GM18858 (cell line): ENCODE measurements around the gene ARHGAP30.
"Not testable (repeated sequence)": the region's sequence is repeated elsewhere in the genome, so short reads cannot be mapped to it uniquely, and the experiment has no call there.

Experiments used
- ATAC-seq: cut with Tn5 transposase; IDR thresholded peaks from one replicate; pipeline ENCODE4 v1.9.1; 2021; ENCODE audit not compliant: unreplicated experiment

The ARHGAP30 gene

DNA sequence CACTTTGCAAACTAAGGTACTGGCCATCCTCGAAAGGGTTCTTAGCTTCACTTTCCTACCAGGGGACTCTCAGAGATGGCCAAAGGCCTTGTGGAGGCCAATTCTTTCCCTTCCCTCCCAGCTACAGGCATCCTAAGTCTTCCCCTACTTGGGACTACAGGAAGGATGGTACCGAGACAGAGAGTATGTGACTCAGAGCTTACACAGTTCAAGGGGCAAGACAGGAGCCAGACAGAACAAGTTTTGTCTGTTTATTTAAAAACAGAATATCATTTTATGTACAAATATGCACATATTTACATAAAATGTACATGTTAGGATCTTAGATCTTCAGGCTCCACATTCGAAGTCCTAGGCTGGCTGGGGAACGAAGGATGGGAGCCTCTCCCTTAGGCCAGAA lies 1.1 kb upstream of the ARHGAP30 start:
- no peak for ATAC-seq

DNA sequence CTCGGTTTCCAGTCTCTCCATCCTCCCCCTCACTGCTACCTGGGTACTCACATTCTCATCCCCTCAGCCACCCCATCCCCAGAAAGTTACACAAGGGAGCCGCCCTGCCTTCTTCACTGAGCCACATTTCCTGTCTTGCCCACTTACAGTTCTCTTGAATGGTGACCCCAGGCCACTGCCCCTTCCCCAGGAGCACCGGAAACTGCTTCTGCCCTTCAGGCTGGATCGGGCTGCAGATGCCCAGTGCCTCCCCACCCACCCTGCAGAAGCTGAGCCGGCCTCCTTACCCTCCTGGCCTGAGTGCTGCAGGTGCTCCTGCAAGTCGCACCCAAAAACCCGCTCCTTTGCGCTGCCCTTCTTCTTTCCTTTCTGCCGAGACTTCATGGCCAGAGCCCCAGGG lies 450 bp downstream of the ARHGAP30 start:
- ATAC-seq = no peak

DNA sequence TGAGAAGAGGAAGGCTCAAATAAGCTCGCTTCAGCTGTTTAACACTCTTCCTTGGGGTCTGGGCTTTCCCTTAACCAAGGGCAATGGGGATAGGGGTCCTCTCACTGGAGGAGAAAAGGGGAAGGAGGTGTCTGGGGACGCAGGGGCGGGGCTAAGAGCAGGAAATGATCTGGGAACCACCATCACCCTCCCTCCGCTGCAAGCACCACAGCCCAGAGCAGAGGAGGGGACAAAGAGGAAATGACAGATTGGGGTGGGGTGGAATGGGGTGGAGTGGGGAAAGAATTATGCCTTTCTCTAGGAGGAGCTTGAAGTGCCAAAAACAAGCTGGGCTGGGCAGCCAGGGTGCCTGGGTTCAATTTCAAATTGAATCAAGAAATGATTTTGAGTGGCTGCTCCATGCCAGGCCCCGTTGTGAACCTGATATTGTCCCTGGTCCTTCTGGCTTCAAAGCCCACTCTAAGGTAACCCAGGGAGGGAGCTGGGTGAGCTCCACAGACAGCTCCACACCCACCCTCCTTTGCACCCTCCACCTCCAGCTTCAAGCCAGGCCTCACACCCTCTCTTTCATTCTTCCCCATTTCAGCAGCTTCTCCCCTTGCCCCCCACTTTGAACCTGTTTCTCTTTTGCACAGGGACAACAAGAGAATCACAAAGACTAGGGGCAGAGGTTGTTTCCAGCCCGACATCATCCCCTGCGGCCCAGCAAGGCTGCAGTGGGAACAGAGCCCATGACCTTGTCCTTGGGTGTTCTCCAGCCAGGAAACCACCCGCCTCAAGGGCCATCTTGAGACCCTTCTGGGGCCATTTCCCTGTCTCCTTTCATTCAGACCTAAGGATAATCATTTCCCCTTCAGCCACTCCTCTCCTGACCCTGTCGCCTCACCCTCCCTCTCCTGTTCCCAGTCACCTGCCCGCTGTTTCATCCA lies 1.1 kb downstream of the ARHGAP30 start:
- ATAC-seq = peak; percentile 42

DNA sequence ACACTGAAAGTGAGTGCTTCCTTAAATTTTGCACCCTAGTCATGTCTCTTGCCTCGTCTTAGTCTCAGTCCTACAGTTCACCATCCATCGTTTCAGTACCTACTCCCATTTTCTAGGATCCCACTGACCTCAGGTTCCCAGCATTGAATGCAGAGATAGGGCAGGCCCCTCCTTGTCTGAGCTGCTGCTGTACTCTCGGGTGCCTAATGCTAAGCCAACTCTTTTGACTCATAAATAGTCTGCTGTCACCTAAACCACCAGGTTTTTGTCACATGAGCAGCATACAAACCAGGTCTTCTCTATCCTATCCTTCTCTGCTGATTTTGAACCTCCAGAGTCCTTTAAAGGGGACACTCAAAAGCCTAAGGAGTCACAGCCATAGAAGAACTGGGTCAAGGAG lies 3.0 kb downstream of the ARHGAP30 start:
- ATAC-seq = no peak

DNA sequence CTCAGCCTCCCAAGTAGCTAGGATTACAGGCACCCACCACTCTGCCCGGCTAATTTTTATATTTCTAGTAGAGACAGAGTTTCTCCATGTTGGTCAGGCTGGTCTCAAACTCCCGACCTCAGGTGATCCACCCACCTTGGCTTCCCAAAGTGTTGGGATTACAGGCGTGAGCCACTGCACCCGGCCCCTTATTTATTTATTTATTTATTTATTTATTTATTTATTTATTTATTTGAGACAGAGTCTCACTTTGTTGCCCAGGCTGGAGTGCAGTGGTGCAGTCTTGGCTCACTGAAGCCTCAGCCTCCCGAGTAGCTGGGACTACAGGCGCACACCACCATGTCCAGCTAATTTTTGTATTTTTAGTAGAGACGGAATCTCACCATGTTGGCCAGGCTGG lies 4.0 kb downstream of the ARHGAP30 start:
- not testable (repeated sequence) for ATAC-seq

DNA sequence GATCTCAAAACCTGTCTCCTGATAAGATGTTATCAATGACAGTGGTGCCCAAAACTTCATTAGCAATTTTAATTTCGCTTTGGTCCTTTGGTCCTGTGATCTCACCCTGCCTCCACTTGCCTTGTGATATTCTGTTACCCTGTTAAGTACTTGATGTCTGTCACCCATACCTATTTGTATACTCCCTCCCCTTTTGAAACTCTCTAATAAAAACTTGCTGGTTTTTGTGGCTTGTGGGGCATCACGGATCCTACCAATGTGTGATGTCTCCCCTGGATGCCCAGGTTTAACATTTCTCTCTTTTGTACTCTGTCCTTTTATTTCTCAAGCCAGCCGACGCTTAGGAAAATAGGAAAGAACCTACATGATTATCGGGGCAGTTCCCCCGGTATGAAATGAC lies 5.8 kb downstream of the ARHGAP30 start:
- ATAC-seq = not testable (repeated sequence)

DNA sequence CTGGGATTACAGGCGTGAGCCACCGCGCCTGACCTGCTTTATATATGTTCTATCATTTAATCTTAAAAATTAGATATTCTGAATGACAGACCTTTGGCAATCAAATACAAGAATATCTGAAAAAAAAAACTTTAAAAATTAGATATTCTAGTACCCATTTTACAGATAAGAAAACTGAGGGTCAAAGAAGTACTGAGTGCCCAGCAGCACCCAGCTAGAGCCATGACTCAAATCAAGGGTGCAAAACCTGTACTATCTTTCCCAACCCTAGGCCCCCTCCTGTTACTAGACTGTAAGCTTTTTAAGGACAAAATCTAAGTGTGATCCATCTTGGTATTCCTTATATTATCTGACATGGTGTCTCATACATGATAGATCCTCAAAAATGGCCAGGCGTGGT lies 8.3 kb downstream of the ARHGAP30 start:
- ATAC-seq = no peak

DNA sequence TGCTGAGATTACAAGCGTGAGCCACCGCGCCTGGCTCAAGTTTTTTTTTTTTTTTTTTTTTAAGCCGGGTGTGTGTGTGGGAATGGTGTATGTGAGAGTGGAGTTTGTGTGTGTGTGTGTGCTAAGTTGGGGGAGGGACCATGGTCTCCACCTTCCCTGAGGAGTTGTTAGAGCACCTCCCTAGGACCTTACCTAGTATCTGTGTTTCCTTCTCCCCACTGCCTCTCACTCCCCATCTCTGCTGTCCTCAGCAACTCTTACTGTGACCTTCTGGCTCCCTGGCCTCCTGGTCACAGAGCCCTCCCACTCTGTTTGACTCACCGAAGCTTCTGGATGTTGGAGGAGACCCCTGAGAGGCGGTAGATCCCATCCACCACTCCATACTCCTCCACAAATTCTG lies 10.4 kb downstream of the ARHGAP30 start:
- no peak for ATAC-seq

DNA sequence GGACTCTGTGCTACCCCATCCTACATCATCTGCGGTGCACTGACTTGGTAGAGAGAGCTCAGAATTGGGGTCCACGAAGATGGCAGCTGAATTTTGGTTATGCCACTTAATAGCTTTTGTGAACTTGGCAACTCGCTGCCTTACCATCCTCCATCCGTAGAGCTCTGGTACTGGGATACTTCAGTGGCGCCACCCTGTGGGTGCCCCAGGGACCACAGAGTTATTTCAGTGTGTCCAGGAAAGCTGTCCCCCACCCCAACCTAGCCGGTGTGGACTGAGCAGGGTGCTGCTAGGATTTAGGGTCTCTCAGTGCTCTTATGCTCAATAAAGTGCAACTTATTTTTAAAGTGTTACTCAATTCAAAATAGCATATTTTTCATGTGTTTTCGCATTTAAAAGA lies 14.9 kb downstream of the ARHGAP30 start:
- no peak for ATAC-seq

DNA sequence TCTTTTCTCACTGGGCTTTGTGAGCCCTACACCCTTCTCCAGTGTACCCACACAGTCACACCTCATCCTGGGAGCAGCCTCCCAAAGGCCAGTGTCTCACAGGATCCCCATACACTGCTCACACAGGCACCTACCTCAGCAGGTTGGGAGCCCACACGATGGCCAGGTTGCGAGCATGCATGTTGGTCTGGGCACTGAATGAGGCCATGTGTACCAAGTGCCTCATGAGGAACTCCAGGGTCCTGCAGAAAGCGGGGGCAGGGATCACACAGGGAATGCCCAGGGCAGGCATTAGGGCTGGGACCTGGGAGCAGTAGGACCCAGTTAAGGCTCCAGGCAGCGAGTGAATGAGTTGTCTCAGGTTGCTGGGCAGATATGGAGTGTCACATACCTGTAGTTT lies 15.5 kb downstream of the ARHGAP30 start:
- no peak for ATAC-seq

DNA sequence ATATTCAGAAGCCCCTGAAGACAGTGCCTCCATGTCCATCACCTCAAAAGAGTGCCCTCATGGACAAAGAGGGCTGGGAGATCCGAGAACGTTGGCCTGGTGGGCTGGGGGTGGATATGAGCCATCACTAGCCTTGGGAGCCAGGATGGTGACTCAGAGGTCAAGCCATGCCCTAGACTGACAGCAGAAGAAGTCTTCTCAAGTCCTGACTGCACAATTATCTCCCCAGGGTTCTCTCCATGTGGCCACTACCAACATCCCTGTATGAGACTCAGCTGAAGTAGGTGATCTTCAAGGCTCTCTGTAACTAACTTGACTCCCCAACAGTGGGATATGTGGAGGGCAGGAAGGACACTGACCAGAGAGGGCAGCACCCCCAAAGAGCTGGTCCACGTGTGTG lies 16.8 kb downstream of the ARHGAP30 start:
- no peak for ATAC-seq

DNA sequence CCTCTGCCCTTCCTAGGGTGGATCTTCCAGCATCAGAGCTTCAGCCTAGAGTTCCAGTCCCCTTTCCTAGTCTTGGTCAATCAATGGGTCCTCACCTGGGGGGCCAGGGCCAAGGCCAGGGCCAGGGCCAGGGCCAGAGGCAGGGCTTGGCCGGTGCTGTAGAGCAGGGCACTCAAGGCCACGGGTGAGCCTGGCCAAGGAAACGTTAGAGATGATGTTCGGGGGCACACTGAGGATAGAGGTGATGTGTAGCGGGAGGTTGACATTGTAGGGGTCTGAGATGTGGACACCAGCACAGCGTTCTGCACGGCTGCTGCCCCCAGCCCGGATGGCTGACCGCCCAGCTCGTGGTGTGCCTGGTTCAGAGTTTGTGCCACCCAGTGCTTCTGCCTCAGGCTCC lies 18.5 kb downstream of the ARHGAP30 start:
- no peak for ATAC-seq

DNA sequence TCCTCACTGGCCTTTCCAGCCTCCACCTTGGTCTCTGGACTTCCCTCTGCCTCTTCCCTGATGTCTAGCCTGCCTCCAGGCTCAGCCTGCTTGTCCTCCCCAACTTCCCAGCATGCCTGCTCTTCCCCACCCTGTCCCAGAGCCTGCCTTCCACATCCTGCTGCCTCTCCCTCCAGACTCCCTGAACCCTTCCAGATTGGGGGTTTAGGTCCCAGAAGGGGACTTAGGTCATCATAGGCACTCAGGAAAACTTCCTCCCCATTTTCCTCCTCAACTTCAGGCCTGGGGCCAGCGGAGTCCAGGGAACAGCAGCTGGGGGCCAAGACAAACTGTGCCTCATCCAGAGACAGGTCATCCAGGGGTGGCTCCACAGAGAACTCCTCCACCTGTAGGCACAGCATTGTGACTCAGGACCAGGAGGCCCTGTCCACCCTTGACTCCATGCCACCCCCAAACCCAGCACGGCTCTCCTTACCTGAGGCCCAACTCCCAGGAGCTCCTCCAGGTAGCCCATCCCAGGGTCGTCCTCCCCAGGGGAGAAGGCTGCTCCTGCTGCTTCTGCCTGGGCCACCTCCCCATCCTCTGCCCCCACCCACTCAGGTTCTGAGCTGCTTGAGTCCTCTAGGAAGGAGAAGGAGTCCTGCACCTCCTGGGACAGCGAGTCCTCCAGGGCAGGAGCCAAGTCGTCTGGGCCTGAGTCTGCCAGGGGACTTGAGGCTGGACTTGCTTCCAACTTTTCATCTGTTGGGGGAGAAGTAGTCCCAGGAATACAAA lies 20.6 kb downstream of the ARHGAP30 start:
- no peak for ATAC-seq

DNA sequence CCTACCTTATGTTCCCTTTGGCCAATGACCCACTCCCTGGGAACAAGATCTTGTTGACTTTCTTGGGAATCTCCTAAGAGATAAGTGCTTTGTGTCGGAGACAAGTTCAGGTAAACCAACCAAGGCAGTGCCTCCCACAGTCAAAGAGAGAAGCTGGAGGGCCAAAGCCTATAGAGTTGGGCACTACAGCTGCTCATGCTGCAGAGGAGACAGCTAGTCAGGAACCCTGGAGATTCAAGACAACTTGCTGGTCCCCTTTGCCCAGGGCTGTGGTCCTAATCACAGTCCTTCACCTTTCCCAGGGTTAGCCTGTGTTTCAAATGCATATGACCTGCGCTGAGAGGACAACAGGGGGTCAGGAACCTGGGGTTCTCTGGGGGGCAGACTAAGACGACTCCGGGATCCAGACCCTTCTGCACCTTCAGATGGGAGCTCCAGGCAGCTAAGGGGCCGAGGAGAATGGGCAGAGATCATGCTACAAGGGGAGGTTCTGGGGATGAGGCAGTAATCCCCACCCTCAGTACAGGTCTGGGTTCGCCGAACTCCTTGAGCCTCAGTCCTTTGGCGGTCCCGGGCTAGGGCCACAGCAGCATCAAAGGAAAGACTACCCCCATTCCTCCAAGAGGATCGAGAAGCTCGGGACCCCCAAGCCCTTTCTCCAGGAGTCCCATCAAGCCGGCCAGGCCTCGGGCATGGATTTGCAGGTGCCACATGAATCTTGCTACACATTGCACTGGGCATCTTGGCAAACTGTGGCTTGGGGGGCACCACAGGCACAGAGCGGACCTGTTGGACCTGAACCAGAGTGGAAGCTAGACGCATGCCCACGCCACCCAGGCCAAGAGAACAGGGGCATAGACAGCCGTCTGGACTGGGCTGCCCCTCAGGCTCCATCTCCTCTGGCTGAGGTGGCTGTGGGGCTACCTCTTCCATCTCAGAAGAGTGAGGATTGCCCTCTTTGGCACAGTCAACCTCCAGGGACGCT lies 22.0 kb downstream of the ARHGAP30 start:
- no peak for ATAC-seq

DNA sequence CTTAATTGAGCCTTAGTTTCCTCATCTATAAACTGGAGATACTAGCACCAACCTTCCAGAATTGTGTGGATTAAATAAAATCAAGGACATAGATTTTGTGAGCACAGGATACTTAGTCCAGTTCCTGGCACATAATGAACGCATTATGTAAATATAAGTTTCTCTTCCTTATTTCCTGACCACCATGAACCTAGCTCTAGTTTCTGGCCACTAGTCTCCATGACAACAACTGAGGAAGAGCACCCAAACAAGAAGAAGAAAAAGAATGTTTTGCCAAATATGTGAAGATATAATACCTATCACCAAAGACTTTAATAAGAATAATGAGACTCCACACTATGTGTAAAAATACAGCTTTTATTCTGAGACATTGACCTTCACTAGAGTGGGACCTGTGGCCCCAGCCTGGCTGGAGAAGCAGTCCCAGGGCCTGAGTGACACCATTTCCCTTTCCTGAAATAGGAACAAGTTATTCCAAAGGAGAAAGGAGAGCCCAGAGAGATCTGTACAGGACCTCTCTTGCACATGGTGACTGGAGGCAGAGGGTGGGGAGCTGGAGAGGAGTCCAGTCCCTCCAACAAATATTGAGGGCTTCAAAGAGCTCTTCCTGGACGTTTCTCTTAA lies 23.0 kb downstream of the ARHGAP30 start:
- peak; percentile 42 for ATAC-seq

DNA sequence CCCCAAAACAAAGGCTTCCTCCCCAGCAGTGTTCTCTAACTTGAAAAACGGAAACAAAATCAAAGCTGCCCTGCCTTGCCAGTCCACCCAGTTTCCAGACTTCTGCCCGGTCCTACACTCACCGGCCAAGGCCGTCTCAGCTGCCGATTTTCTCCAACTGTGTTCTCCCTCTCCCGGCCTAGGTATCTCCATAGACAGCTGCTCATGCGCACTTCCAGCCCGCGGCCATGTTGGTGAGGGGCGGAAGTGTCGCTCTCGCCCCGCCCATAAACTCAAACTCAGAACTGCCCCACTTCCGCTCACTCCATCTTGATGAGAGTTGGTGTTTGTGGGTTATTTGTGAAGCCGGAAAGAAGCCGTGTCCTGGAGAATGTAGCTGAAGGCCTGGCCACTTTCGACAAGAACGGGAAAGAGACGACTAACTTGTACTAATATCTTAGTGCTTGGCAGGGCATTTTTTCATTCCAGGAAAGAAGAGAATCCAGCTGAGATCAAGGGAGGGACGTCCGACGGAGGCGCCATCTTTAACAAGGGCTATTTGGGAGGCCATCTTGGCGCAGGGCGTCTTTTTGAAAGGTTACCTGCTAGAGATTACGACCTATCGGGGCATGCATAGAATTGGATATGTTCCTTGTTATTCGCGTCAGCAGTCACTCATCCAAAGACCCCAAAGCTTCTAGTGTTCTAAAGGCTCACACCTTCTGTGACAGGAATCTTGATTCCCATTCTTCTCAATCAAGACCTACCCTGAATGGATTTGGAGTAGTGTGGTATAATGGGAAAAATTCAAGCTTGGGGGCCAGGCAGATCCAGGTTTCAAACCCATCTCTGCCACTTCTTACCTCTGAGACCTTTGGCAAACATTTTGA lies 23.7 kb downstream of the ARHGAP30 start, which contains the start of gene USF1:
USF1 (minus strand) TSS at position 242 of the 869 bp plus-strand sequence. CDS start 2,702 bp downstream, outside the sequence.
- ATAC-seq = peak; percentile 34

DNA sequence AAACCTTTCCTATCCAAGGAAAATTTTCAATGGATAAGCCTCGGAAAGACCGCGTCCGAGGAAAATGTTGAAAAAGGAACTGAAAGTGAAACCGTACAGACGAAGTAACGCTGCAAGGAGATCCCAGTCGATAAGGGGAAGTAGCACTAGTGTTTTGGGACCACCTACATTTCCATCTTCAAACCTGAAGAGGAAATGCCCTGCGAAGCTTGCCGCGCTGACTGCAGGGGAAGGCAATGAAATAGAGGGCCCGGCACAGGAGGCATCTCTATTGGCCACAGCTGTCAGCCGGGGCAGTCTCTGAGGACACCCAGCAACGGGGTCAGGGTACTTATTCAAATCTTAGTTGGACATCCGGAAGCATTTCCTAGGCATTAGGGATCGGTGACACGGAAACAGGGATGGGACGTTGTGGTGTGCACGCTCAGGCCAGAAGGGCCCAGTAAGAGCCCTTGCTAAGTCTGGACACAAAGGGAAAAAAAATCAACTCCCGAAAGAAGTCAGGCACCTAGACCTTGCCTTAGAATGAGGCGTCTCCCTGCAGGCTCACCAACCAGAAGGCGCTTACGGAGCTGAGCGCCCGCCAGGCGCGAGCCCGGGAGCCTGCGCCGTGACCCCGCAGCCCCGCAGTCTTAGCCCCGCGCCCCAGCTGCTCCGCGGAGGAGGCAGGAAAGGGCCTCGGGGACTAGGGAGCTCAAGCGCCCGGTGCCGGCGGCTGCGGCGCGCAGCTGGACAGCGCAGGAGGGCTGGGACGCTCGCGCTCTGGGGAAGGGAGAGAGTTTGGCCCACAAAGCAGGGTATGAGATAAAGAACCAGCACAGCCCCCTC lies 24.6 kb downstream of the ARHGAP30 start:
- peak; percentile 34 for ATAC-seq

DNA sequence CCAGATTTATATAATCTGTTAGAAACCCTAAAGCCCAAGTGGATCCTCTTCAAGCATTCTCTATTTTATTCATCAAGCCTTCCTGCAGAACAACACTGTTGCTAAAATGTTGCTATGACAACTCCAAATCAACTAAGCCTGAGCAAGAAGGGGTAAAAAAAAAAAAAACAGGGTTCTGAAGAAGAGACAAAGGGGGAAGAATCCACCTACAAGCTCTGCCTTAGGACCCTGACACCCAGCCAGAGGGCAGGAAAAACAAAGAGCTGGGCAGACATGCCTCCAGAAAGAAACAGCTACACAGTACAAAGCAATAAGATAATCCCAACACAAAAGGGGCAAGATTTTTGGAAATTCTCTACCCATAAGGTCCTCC lies 25.2 kb downstream of the ARHGAP30 start:
- peak; percentile 6 for ATAC-seq

DNA sequence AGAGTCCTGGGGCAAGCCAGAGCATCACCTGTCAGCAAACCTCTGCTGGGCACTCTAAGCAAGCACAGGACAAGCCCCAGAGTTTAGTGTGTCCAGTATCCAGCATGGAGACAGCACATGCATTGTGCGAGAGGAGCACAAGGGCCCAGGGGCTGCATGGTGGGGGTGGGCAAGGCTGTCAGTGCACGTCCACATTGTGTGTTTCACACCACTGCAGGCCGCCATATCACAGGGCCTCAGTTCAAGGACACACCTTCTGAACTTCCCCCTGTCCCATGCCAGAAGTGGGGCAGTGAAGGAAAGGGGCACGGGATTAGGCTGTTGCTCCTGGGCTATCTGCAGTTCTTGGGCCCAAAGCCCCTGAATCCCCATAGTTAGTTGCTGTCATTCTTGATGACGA lies 30.1 kb downstream of the ARHGAP30 start:
- no peak for ATAC-seq
